ENCODE results near the gene NFX1. TPM values are rescaled to one million over a fixed set of nuclear protein-coding genes. Genes with fewer than 3 reads are reported as not detected.

Gene NFX1
- total RNA-seq, 2 donors from 2014 or later: 32.2 to 42.0 TPM

GRCh38 chr9:33277484-33277883 lies 12.8 kb upstream of the NFX1 start:
- no peaks in the 10 kb centered on the region for H3K9me3 ChIP-seq (ENCODE audit: control insufficient read depth, low read length, poor library complexity, severe bottlenecking)
- Mint-ChIP-seq H3K36me3 (ENCODE audit: low read depth) (peaks cover 15% of the 10 kb centered on the region), H3K4me1 (peaks cover 7% of the 10 kb centered on the region), H3K27me3 (no peaks in the 10 kb centered on the region), H3K4me3 (no peak overlapping the region), H3K27ac (peak overlapping the region; percentile 71)
- DNase-seq (no peak), ATAC-seq (no peak)

- Mint-ChIP-seq H3K4me3 (no peak overlapping the region), H3K27me3 (no peaks in the 10 kb centered on the region), H3K27ac (no peak overlapping the region), H3K36me3 (ENCODE audit: low read depth) (peaks cover 11% of the 10 kb centered on the region), H3K4me1 (peaks cover 10% of the 10 kb centered on the region)
- ATAC-seq (no peak), DNase-seq (no peak)
- no peaks in the 10 kb centered on the region for H3K9me3 ChIP-seq (ENCODE audit: control insufficient read depth, low read length, poor library complexity, severe bottlenecking)
These were observed 4.8 kb upstream of the NFX1 start for GRCh38 chr9:33285502-33285901.

- peak in 1 of 3 donors; percentile 39 for DNase-seq
- Mint-ChIP-seq H3K27me3 (no peaks in the 10 kb centered on the region), H3K4me3 (no peak overlapping the region), H3K36me3 (ENCODE audit: low read depth) (peaks cover 10% of the 10 kb centered on the region), H3K4me1 (peaks cover 18% of the 10 kb centered on the region), H3K27ac (peak overlapping the region; percentile 98)
- no peak for ATAC-seq
- no peaks in the 10 kb centered on the region for H3K9me3 ChIP-seq (ENCODE audit: control insufficient read depth, low read length, poor library complexity, severe bottlenecking)
These were observed 3.2 kb upstream of the NFX1 start for GRCh38 chr9:33287087-33287490.

GRCh38 chr9:33288235-33288634 lies 2.1 kb upstream of the NFX1 start:
- Mint-ChIP-seq H3K27ac (peak overlapping the region; percentile 98), H3K36me3 (ENCODE audit: low read depth) (peaks cover 7% of the 10 kb centered on the region), H3K27me3 (no peaks in the 10 kb centered on the region), H3K4me1 (peaks cover 24% of the 10 kb centered on the region), H3K4me3 (peak overlapping the region; percentile 45)
- no peaks in the 10 kb centered on the region for H3K9me3 ChIP-seq (ENCODE audit: control insufficient read depth, low read length, poor library complexity, severe bottlenecking)
- ATAC-seq (no peak), DNase-seq (no peak)

- Mint-ChIP-seq H3K36me3 (ENCODE audit: low read depth) (peaks cover 7% of the 10 kb centered on the region), H3K27me3 (no peaks in the 10 kb centered on the region), H3K4me3 (peak overlapping the region; percentile 45), H3K27ac (peak overlapping the region; percentile 98), H3K4me1 (peaks cover 27% of the 10 kb centered on the region)
- no peak for DNase-seq
- H3K9me3 ChIP-seq (ENCODE audit: control insufficient read depth, low read length, poor library complexity, severe bottlenecking): no peaks in the 10 kb centered on the region
- no peak for ATAC-seq
These were observed 1.4 kb upstream of the NFX1 start for GRCh38 chr9:33288828-33289483.

- no peaks in the 10 kb centered on the region for H3K9me3 ChIP-seq (ENCODE audit: control insufficient read depth, low read length, poor library complexity, severe bottlenecking)
- DNase-seq: peak in 1 of 3 donors; percentile 12
- Mint-ChIP-seq H3K36me3 (ENCODE audit: low read depth) (peaks cover 7% of the 10 kb centered on the region), H3K4me3 (peak overlapping the region; percentile 85), H3K27me3 (no peaks in the 10 kb centered on the region), H3K27ac (peak overlapping the region; percentile 98), H3K4me1 (peaks cover 31% of the 10 kb centered on the region)
- no peak for ATAC-seq
These were observed 820 bp upstream of the NFX1 start for GRCh38 chr9:33289496-33289895.

GRCh38 chr9:33289936-33290246 lies 425 bp upstream of the NFX1 start:
- H3K36me3 Mint-ChIP-seq (ENCODE audit: low read depth): peaks cover 7% of the 10 kb centered on the region
- DNase-seq (no peak), ATAC-seq (no peak)
- H3K9me3 ChIP-seq (ENCODE audit: control insufficient read depth, low read length, poor library complexity, severe bottlenecking): no peaks in the 10 kb centered on the region
- no peaks in the 10 kb centered on the region for H3K27me3 Mint-ChIP-seq
- H3K4me1 Mint-ChIP-seq: peaks cover 35% of the 10 kb centered on the region
- peak overlapping the region; percentile 85 for H3K4me3 Mint-ChIP-seq
- peak overlapping the region; percentile 98 for H3K27ac Mint-ChIP-seq

GRCh38 chr9:33291031-33291397 lies 698 bp downstream of the NFX1 start:
- peak overlapping the region; percentile 98 for H3K27ac Mint-ChIP-seq
- H3K27me3 Mint-ChIP-seq: no peaks in the 10 kb centered on the region
- H3K4me3 Mint-ChIP-seq: peak overlapping the region; percentile 85
- DNase-seq: no peak
- no peak for ATAC-seq
- H3K9me3 ChIP-seq (ENCODE audit: control insufficient read depth, low read length, poor library complexity, severe bottlenecking): no peaks in the 10 kb centered on the region
- H3K36me3 Mint-ChIP-seq (ENCODE audit: low read depth): peaks cover 7% of the 10 kb centered on the region
- peaks cover 38% of the 10 kb centered on the region for H3K4me1 Mint-ChIP-seq

- ATAC-seq (no peak), DNase-seq (no peak)
- peak overlapping the region; percentile 71 for H3K4me3 Mint-ChIP-seq
- H3K9me3 ChIP-seq (ENCODE audit: control insufficient read depth, low read length, poor library complexity, severe bottlenecking): no peaks in the 10 kb centered on the region
- H3K36me3 Mint-ChIP-seq (ENCODE audit: low read depth): peaks cover 10% of the 10 kb centered on the region
- peaks cover 43% of the 10 kb centered on the region for H3K4me1 Mint-ChIP-seq
- no peaks in the 10 kb centered on the region for H3K27me3 Mint-ChIP-seq
- peak overlapping the region; percentile 98 for H3K27ac Mint-ChIP-seq
These were observed 1.6 kb downstream of the NFX1 start for GRCh38 chr9:33291901-33292300.

- no peaks in the 10 kb centered on the region for H3K9me3 ChIP-seq (ENCODE audit: control insufficient read depth, low read length, poor library complexity, severe bottlenecking)
- no peak for DNase-seq
- peaks cover 18% of the 10 kb centered on the region for H3K36me3 Mint-ChIP-seq (ENCODE audit: low read depth)
- H3K27ac Mint-ChIP-seq: peak overlapping the region; percentile 98
- no peak overlapping the region for H3K4me3 Mint-ChIP-seq
- no peak for ATAC-seq
- no peaks in the 10 kb centered on the region for H3K27me3 Mint-ChIP-seq
- H3K4me1 Mint-ChIP-seq: peaks cover 61% of the 10 kb centered on the region
These were observed 3.5 kb downstream of the NFX1 start for GRCh38 chr9:33293782-33294181.

GRCh38 chr9:33294670-33295432 lies 4.5 kb downstream of the NFX1 start:
- no peak for DNase-seq
- H3K9me3 ChIP-seq (ENCODE audit: control insufficient read depth, low read length, poor library complexity, severe bottlenecking): no peaks in the 10 kb centered on the region
- Mint-ChIP-seq H3K27me3 (no peaks in the 10 kb centered on the region), H3K4me3 (no peak overlapping the region), H3K27ac (peak overlapping the region; percentile 86), H3K36me3 (ENCODE audit: low read depth) (peaks cover 19% of the 10 kb centered on the region), H3K4me1 (peaks cover 69% of the 10 kb centered on the region)
- no peak for ATAC-seq

GRCh38 chr9:33295571-33295970 lies 5.3 kb downstream of the NFX1 start:
- DNase-seq (no peak), ATAC-seq (no peak)
- no peak overlapping the region for H3K4me3 Mint-ChIP-seq
- peaks cover 19% of the 10 kb centered on the region for H3K36me3 Mint-ChIP-seq (ENCODE audit: low read depth)
- H3K4me1 Mint-ChIP-seq: peaks cover 67% of the 10 kb centered on the region
- no peaks in the 10 kb centered on the region for H3K27me3 Mint-ChIP-seq
- H3K27ac Mint-ChIP-seq: peak overlapping the region; percentile 95
- no peaks in the 10 kb centered on the region for H3K9me3 ChIP-seq (ENCODE audit: control insufficient read depth, low read length, poor library complexity, severe bottlenecking)

- Mint-ChIP-seq H3K27me3 (no peaks in the 10 kb centered on the region), H3K4me1 (peaks cover 60% of the 10 kb centered on the region), H3K36me3 (ENCODE audit: low read depth) (peaks cover 17% of the 10 kb centered on the region), H3K27ac (peak overlapping the region; percentile 95), H3K4me3 (no peak overlapping the region)
- ATAC-seq (peak; percentile 84), DNase-seq (no peak)
- no peaks in the 10 kb centered on the region for H3K9me3 ChIP-seq (ENCODE audit: control insufficient read depth, low read length, poor library complexity, severe bottlenecking)
These were observed 7.1 kb downstream of the NFX1 start for GRCh38 chr9:33297432-33297831.

GRCh38 chr9:33300546-33300945 lies 10.2 kb downstream of the NFX1 start:
- no peak overlapping the region for H3K4me3 Mint-ChIP-seq
- no peaks in the 10 kb centered on the region for H3K9me3 ChIP-seq (ENCODE audit: control insufficient read depth, low read length, poor library complexity, severe bottlenecking)
- peaks cover 41% of the 10 kb centered on the region for H3K4me1 Mint-ChIP-seq
- DNase-seq: no peak
- H3K27me3 Mint-ChIP-seq: no peaks in the 10 kb centered on the region
- peak overlapping the region; percentile 95 for H3K27ac Mint-ChIP-seq
- no peak for ATAC-seq
- peaks cover 15% of the 10 kb centered on the region for H3K36me3 Mint-ChIP-seq (ENCODE audit: low read depth)

Measured in T-helper 17 cell (primary cell).